Hepatocyte (in vitro differentiated cells): ENCODE results near the gene STXBP6.

Experiments used
- EZH2 ChIP-seq: fragments of 200-600 bp; sonication (generic); IDR thresholded peaks from 2 replicates; pipeline ENCODE4 v1.6.1; 2016; ENCODE audit warnings: antibody characterized with exemption, mild to moderate bottlenecking, borderline replicate concordance
- EZH2phosphoT487 ChIP-seq: fragments of 200-600 bp; sonication (generic); IDR thresholded peaks from one replicate; pipeline ENCODE4 v1.6.1; 2018; ENCODE audit warnings: antibody characterized with exemption, mild to moderate bottlenecking, low read depth, moderate library complexity; ENCODE audit not compliant: unreplicated experiment, severe bottlenecking
- TF ChIP-seq, protein P1 (sequence below): fragments of 200-600 bp; sonication (generic); IDR thresholded peaks from 2 replicates; pipeline ENCODE4 v1.5.1; 2016; ENCODE audit warnings: antibody characterized with exemption, mild to moderate bottlenecking; ENCODE audit not compliant: poor library complexity

- TF ChIP-seq, protein P1, sequence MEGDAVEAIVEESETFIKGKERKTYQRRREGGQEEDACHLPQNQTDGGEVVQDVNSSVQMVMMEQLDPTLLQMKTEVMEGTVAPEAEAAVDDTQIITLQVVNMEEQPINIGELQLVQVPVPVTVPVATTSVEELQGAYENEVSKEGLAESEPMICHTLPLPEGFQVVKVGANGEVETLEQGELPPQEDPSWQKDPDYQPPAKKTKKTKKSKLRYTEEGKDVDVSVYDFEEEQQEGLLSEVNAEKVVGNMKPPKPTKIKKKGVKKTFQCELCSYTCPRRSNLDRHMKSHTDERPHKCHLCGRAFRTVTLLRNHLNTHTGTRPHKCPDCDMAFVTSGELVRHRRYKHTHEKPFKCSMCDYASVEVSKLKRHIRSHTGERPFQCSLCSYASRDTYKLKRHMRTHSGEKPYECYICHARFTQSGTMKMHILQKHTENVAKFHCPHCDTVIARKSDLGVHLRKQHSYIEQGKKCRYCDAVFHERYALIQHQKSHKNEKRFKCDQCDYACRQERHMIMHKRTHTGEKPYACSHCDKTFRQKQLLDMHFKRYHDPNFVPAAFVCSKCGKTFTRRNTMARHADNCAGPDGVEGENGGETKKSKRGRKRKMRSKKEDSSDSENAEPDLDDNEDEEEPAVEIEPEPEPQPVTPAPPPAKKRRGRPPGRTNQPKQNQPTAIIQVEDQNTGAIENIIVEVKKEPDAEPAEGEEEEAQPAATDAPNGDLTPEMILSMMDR = no peak
- no peak for TF ChIP-seq EZH2
- no peak for TF ChIP-seq EZH2phosphoT487
Observed at GRCh38 chr14:24921903-24922302, 128.0 kb downstream of the STXBP6 start.
